HUES48 (cell line): ENCODE data around the gene TMEM156.

Source experiments
- H3K27ac ChIP-seq: one replicate; pipeline ENCODE4 v1.7.0; 2013; ENCODE audit warnings: low read depth, low read length, inconsistent platforms
- H3K27me3 ChIP-seq: 2 replicates; pipeline ENCODE4 v1.6.1; 2013; ENCODE audit warnings: mild to moderate bottlenecking, low read length; ENCODE audit not compliant: control insufficient read depth, insufficient read depth
- H3K36me3 ChIP-seq: 2 replicates; pipeline ENCODE4 v1.6.1; 2013; ENCODE audit warnings: low read length; ENCODE audit not compliant: control insufficient read depth, insufficient read depth
- H3K4me1 ChIP-seq: 2 replicates; pipeline ENCODE4 v1.6.1; 2013; ENCODE audit warnings: mild to moderate bottlenecking, low read length; ENCODE audit not compliant: control insufficient read depth, insufficient read depth
- H3K4me3 ChIP-seq: 2 replicates; pipeline ENCODE4 v1.5.1; 2013; ENCODE audit warnings: mild to moderate bottlenecking, low read depth, low read length
- H3K9ac ChIP-seq: 2 replicates; pipeline ENCODE4 v1.6.1; 2013; ENCODE audit warnings: mild to moderate bottlenecking, low read depth, low read length, moderate library complexity
- H3K9me3 ChIP-seq: 2 replicates; pipeline ENCODE4 v1.6.1; 2013; ENCODE audit warnings: low read length; ENCODE audit not compliant: control insufficient read depth, insufficient read depth

TMEM156 gene

DNA sequence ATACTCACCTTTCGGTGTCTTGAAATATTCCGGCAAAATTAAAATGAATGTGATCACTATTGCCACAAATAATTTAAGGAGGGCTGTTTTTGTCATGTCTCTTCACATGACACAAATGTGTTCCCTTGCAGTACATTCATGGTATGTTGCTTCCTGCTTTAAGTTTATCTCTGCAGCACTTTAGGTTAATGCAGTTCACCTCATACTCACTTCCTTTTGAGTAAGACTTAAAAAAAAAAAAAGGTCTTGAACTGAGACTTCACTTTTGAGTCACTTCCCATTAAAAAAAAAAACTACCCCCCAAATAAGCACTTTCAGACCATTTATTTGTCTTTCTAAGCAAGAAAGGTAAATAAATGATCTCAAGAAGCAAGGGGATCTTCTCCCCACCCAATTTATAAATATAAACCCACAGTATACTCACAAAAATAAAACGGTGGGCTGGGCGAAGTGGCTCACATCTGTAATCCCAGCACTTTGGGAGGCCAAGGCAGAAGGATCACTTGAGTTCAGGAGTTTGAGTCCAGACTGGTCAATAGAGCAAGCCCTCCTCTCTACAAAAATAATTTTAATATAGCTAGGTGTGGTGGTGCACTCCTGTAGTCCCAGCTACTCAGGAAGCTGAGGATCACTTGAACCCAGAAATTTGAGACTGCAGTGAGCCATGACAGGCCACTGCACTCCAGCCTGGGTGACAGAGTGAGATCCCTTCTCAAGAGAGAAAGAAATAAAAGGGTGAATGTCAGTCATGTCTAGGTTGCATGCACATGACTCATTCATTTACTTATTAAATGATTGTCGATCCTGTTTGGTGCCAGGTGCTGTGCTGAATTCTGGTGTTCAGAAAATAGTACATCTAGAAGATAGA is at the start of gene TMEM156:
Gene TMEM156 (minus strand): TSS at position 192 of the 868 bp plus-strand sequence. CDS start 96 bp downstream, at position 96.
- H3K27ac ChIP-seq = no peak within 1 kb of the TSS
- H3K9me3 ChIP-seq = no peaks in the 10 kb centered on the region
- no peak within 1 kb of the TSS for H3K9ac ChIP-seq
- no peaks in the 10 kb centered on the region for H3K36me3 ChIP-seq
- no peak within 1 kb of the TSS for H3K4me3 ChIP-seq
- no peaks in the 10 kb centered on the region for H3K27me3 ChIP-seq
- 0 out of 2 replicates have a peak, but pooled peaks cover under 1% of the 10 kb centered on the region for H3K4me1 ChIP-seq

- H3K4me1 ChIP-seq = peaks cover 8% of the 10 kb centered on the region; the same call in 1 of the 2 replicates
- no peak overlapping the region for H3K4me3 ChIP-seq
- H3K36me3 ChIP-seq = 0 out of 2 replicates have a peak, but pooled peaks cover 8% of the 10 kb centered on the region
- H3K27me3 ChIP-seq = no peaks in the 10 kb centered on the region
- no peaks in the 10 kb centered on the region for H3K9me3 ChIP-seq
- no peak overlapping the region for H3K9ac ChIP-seq
- no peak overlapping the region for H3K27ac ChIP-seq
Measured at GRCh38 chr4:39078829-39079228, 46.6 kb upstream of the TMEM156 start.

GRCh38 chr4:39068907-39069306 is 36.7 kb upstream of the TMEM156 start:
- Histone ChIP-seq H3K4me1 (peaks cover 3% of the 10 kb centered on the region), H3K27ac (no peak overlapping the region), H3K4me3 (no peak overlapping the region), H3K9ac (no peak overlapping the region), H3K36me3 (no peaks in the 10 kb centered on the region), H3K9me3 (no peaks in the 10 kb centered on the region), H3K27me3 (no peaks in the 10 kb centered on the region)

GRCh38 chr4:39067451-39067850 is 35.2 kb upstream of the TMEM156 start:
- Histone ChIP-seq H3K4me1 (peaks cover 14% of the 10 kb centered on the region), H3K36me3 (no peaks in the 10 kb centered on the region), H3K27ac (no peak overlapping the region), H3K27me3 (no peaks in the 10 kb centered on the region), H3K4me3 (no peak overlapping the region), H3K9ac (no peak overlapping the region), H3K9me3 (no peaks in the 10 kb centered on the region)

DNA sequence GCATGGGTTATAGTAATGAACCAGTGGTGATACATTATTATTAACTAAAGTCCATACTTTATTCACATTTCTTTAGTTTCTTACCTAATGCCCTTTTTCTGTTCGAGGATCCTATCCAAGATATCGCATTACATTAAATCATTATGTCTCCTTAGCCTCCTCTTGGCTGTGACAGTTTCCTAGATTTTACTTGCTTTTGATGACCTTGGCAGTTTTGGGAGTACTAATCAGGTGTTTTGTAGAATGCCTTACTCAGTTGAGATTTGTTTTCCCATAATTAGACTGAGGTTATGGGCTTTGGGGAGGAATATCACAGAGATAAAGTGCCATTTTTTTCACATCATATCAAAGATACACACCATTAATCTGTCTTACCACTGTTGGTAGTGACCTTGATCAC is 34.8 kb upstream of the TMEM156 start:
- Histone ChIP-seq H3K27me3 (no peaks in the 10 kb centered on the region), H3K27ac (no peak overlapping the region), H3K9me3 (no peaks in the 10 kb centered on the region), H3K9ac (no peak overlapping the region), H3K4me1 (peaks cover 18% of the 10 kb centered on the region), H3K36me3 (no peaks in the 10 kb centered on the region), H3K4me3 (no peak overlapping the region)

DNA sequence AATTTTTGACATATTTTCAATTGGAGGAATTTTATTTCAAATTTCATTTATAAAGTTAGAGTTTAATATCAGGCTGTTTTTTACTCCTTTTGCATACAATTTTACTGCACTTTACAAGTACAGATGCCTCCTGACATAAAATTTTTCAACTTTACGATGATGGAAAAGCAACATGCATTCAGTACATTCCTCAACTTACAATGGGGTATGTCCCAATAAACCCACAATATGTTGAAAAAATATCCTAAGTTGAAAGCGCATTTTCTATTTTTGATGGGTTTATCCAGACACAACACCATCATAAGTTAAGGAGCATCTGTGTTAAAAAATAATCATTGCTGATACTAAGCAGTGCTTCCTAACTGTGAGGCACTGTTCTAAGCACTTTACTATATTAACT is 34.2 kb upstream of the TMEM156 start:
- no peaks in the 10 kb centered on the region for H3K9me3 ChIP-seq
- H3K27me3 ChIP-seq = no peaks in the 10 kb centered on the region
- no peak overlapping the region for H3K4me3 ChIP-seq
- H3K4me1 ChIP-seq = peaks cover 25% of the 10 kb centered on the region
- H3K27ac ChIP-seq = no peak overlapping the region
- H3K36me3 ChIP-seq = no peaks in the 10 kb centered on the region
- no peak overlapping the region for H3K9ac ChIP-seq

- H3K36me3 ChIP-seq = no peaks in the 10 kb centered on the region
- H3K9me3 ChIP-seq = no peaks in the 10 kb centered on the region
- H3K27ac ChIP-seq = no peak overlapping the region
- peaks cover 27% of the 10 kb centered on the region for H3K4me1 ChIP-seq
- no peak overlapping the region for H3K4me3 ChIP-seq
- H3K9ac ChIP-seq = no peak overlapping the region
- H3K27me3 ChIP-seq = no peaks in the 10 kb centered on the region
Measured at GRCh38 chr4:39063430-39063829, 31.2 kb upstream of the TMEM156 start.

DNA sequence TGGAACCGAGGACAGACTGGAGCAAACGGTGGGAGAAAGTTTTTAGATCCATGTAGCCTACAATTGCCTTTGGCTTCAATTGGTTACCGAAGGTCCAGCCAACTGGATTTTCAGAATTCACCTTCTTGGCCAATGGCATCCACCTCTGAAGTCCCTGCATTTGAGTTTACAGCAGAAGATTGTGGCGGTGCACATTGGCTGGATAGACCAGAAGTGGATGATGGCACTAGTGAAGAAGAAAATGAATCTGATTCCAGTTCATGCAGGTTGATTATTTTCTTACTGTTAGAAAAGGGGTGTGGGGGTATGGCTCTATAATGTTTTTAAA is 30.5 kb upstream of the TMEM156 start:
- no peaks in the 10 kb centered on the region for H3K27me3 ChIP-seq
- H3K9me3 ChIP-seq = no peaks in the 10 kb centered on the region
- 0 out of 2 replicates have a peak overlapping the region, but pooled peaks have one; percentile 29 for H3K4me3 ChIP-seq
- peak overlapping the region; percentile 39 for H3K27ac ChIP-seq
- H3K4me1 ChIP-seq = peaks cover 27% of the 10 kb centered on the region
- no peaks in the 10 kb centered on the region for H3K36me3 ChIP-seq
- no peak overlapping the region for H3K9ac ChIP-seq

- H3K4me1 ChIP-seq = peaks cover 27% of the 10 kb centered on the region
- H3K27ac ChIP-seq = peak within 1 kb of the TSS; percentile 53
- H3K27me3 ChIP-seq = no peaks in the 10 kb centered on the region
- H3K9ac ChIP-seq = no peak within 1 kb of the TSS
- peak within 1 kb of the TSS; percentile 29; the same call in 1 of the 2 replicates for H3K4me3 ChIP-seq
- no peaks in the 10 kb centered on the region for H3K36me3 ChIP-seq
- H3K9me3 ChIP-seq = no peaks in the 10 kb centered on the region
Measured at GRCh38 chr4:39062094-39062769, 30.0 kb upstream of the TMEM156 start, which contains the start of gene KLHL5. KLHL5 (plus strand) TSS chr4:39062232; CDS start chr4:39062653, 421 bp downstream.

DNA sequence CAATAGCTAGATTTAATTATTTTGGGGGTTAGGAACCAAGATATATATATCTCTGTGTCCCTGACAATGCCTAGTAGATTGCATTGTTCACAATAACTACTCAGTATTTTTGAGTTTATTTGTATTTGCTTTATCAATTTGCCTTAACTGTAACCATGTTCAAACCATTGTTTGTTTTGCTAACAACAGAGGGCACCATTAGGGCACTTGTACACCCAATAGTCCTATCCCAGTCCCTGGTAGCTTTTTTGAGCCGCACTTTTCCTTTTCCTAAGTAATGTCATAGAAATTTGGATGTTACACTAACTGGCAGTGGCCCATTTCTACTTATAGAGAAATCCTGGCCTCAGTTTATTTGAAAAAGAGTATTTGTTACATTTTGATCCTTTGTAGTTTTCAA is 29.2 kb upstream of the TMEM156 start:
- no peak overlapping the region for H3K4me3 ChIP-seq
- H3K9ac ChIP-seq = no peak overlapping the region
- H3K27me3 ChIP-seq = no peaks in the 10 kb centered on the region
- H3K27ac ChIP-seq = peak overlapping the region; percentile 53
- H3K36me3 ChIP-seq = no peaks in the 10 kb centered on the region
- H3K4me1 ChIP-seq = peaks cover 27% of the 10 kb centered on the region
- H3K9me3 ChIP-seq = no peaks in the 10 kb centered on the region

DNA sequence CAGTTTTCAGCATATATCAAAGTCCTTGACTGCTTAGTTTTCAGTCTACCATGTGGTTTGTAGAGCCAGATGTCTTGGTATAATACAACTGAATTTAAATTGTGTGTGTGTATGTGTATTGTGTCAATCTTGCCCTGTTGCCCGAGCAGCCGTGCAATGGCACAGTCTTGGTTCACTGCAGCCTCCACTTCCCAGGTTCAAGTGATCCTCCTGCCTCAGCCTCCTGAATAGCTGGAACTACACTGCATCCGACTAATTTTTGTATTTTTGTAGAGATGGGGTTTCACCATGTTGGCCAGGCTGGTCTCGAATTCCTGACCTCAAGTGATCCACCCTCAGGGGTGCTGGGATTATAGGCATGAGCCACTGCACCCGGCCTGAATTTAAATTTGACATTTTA is 23.8 kb upstream of the TMEM156 start:
- H3K27ac ChIP-seq = no peak overlapping the region

More for the DNA sequence above, 23.8 kb upstream of the TMEM156 start:
- Histone ChIP-seq H3K9me3 (no peaks in the 10 kb centered on the region), H3K9ac (no peak overlapping the region), H3K36me3 (no peaks in the 10 kb centered on the region), H3K4me3 (no peak overlapping the region), H3K4me1 (peaks cover 19% of the 10 kb centered on the region), H3K27me3 (no peaks in the 10 kb centered on the region)
